ENCODE data around the gene CYTH4.

Gene CYTH4

GRCh38 chr22:37275134-37275533 lies 7.2 kb upstream of the CYTH4 start:
- TF ChIP-seq CTCF (conservative IDR thresholded peaks at IDR 0.05) = no peak
- no peak overlapping the region for H3K27ac ChIP-seq

DNA sequence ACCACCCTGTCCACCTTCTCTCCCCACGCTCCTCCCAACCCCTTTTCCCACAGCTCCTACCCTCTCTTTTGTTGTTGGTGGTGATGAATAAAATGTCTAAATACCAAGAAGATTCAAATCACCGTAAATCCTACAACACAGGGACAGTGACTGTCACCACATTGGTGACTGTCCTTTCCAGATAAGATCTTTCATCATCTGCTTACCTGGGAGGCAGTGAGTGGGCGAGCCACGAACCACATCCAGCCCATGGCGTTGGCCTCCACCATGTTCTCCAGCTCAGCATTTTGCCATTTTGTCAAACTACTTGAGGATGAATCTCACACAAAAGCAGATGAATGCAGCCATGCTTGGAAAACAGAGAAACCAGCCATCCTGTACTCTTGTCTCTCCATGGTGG lies 6.7 kb upstream of the CYTH4 start:
- H3K27ac ChIP-seq = no peak overlapping the region
- TF ChIP-seq CTCF (conservative IDR thresholded peaks at IDR 0.05) = no peak

DNA sequence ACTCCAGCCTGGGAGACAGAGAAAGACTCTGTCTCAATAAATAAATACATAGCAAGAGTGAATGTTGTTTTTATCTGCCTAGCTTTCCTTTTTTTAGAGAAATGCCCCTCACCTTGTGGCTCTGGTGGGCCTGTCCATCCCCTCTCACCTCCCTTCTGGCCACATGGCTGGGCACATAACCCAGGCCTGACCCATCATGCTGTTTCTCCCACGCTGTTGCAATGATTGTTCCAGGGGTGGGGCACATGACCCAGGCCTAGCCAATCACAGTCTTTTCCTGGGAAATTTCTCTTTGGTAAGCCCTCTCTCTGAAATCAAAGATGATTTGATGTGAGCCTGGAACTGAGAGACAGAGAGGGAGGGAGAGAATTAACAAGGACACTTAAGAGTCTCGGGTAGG lies 5.5 kb upstream of the CYTH4 start:
- H3K27ac ChIP-seq = no peak overlapping the region

DNA sequence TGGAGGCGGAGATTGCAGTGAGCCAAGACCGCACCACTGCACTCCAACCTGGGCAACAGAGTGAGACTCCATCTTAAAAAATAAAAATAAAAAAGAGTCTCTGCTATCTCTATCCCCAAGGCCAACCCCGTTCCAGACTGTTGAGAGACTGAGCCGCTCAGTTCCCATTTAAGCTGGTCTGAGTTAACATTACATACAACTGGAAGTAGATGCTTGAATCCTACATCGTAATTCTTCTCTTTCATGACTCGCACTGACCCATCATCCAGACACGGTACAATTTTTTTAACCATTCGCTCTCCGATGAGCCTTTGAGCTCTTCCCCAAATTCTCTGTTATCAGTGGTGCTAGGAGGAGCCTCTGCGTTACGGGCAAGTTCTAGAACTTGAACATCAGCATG lies 4.9 kb upstream of the CYTH4 start:
- no peak for TF ChIP-seq CTCF (conservative IDR thresholded peaks at IDR 0.05)
- no peak overlapping the region for H3K27ac ChIP-seq

More for the DNA sequence above, 5.5 kb upstream of the CYTH4 start:
- no peak for TF ChIP-seq CTCF (conservative IDR thresholded peaks at IDR 0.05)

- no peak for TF ChIP-seq CTCF (conservative IDR thresholded peaks at IDR 0.05)
- no peak overlapping the region for H3K27ac ChIP-seq
Measured at GRCh38 chr22:37278261-37278660, 4.0 kb upstream of the CYTH4 start.

- H3K27ac ChIP-seq = no peak overlapping the region
- TF ChIP-seq CTCF (conservative IDR thresholded peaks at IDR 0.05) = no peak
Measured at GRCh38 chr22:37279331-37280181, 2.8 kb upstream of the CYTH4 start.

DNA sequence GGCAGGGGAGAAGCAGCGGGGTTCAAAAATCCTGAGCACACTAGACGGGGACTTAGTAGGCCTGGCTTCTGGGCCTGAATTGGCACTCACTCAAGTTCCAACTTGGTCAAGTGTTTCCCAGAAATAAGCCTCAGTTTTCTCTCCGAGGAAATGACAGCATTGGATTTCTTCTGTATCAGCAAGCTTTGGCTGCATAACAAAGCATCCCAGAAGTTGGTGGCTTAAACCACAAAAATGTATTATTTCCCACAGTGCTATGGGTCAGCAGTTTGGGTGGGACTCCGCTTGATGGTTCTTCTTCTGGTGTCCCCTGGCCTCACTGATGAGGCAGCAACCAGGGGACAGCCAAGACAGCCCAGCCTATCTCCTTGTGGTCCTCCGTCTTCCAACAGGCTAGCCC lies 1.6 kb upstream of the CYTH4 start:
- TF ChIP-seq CTCF (conservative IDR thresholded peaks at IDR 0.05) = no peak
- H3K27ac ChIP-seq = no peak overlapping the region
